ENCODE data around the gene DGKI. TPM values are rescaled to one million over a fixed set of nuclear protein-coding genes. Genes with fewer than 3 reads are reported as not detected.

Gene DGKI
- polyA plus RNA-seq, 4 donors: 1.5 to 1.8 (median 1.8) TPM

GRCh38 chr7:137873979-137874777 is 27.4 kb upstream of the DGKI start:
- peak in 2 of 4 donors; percentile 5 to 12 for DNase-seq (ENCODE audit: low read depth in 4 of 4, low spot score in 3 of 4)

GRCh38 chr7:137873524-137873923 is 26.8 kb upstream of the DGKI start:
- no peak for DNase-seq (ENCODE audit: low read depth in 4 of 4, low spot score in 3 of 4)

- DNase-seq (ENCODE audit: low read depth in 4 of 4, low spot score in 3 of 4): no peak
Measured at GRCh38 chr7:137871170-137871915, 24.6 kb upstream of the DGKI start.

- DNase-seq (ENCODE audit: low read depth in 4 of 4, low spot score in 3 of 4): no peak
Measured at GRCh38 chr7:137870684-137871083, 23.9 kb upstream of the DGKI start.

GRCh38 chr7:137870078-137870477 is 23.3 kb upstream of the DGKI start:
- no peak for DNase-seq (ENCODE audit: low read depth in 4 of 4, low spot score in 3 of 4)

GRCh38 chr7:137869260-137869659 is 22.5 kb upstream of the DGKI start:
- no peak for DNase-seq (ENCODE audit: low read depth in 4 of 4, low spot score in 3 of 4)

- DNase-seq (ENCODE audit: low read depth in 4 of 4, low spot score in 3 of 4): no peak
Measured at GRCh38 chr7:137867289-137867688, 20.5 kb upstream of the DGKI start.

GRCh38 chr7:137865764-137866163 is 19.0 kb upstream of the DGKI start:
- no peak for DNase-seq (ENCODE audit: low read depth in 4 of 4, low spot score in 3 of 4)

GRCh38 chr7:137862964-137863363 is 16.2 kb upstream of the DGKI start:
- no peak for DNase-seq (ENCODE audit: low read depth in 4 of 4, low spot score in 3 of 4)

- DNase-seq (ENCODE audit: low read depth in 4 of 4, low spot score in 3 of 4): no peak
Measured at GRCh38 chr7:137862358-137862757, 15.6 kb upstream of the DGKI start.

- no peak for DNase-seq (ENCODE audit: low read depth in 4 of 4, low spot score in 3 of 4)
Measured at GRCh38 chr7:137860542-137860941, 13.8 kb upstream of the DGKI start.

- DNase-seq (ENCODE audit: low read depth in 4 of 4, low spot score in 3 of 4): no peak
Measured at GRCh38 chr7:137853053-137853452, 6.3 kb upstream of the DGKI start.

GRCh38 chr7:137852108-137852507 is 5.3 kb upstream of the DGKI start:
- no peak for DNase-seq (ENCODE audit: low read depth in 4 of 4, low spot score in 3 of 4)

- no peak for DNase-seq (ENCODE audit: low read depth in 4 of 4, low spot score in 3 of 4)
Measured at GRCh38 chr7:137850972-137851945, 4.5 kb upstream of the DGKI start.

- no peak for DNase-seq (ENCODE audit: low read depth in 4 of 4, low spot score in 3 of 4)
Measured at GRCh38 chr7:137850571-137850970, 3.8 kb upstream of the DGKI start.

- no peak for DNase-seq (ENCODE audit: low read depth in 4 of 4, low spot score in 3 of 4)
Measured at GRCh38 chr7:137848095-137848494, 1.3 kb upstream of the DGKI start.

- DNase-seq (ENCODE audit: low read depth in 4 of 4, low spot score in 3 of 4): no peak
Measured at GRCh38 chr7:137847568-137848050, 835 bp upstream of the DGKI start.

- DNase-seq (ENCODE audit: low read depth in 4 of 4, low spot score in 3 of 4): no peak
Measured at GRCh38 chr7:137846549-137846826, 286 bp downstream of the DGKI start.

- no peak for DNase-seq (ENCODE audit: low read depth in 4 of 4, low spot score in 3 of 4)
Measured at GRCh38 chr7:137844677-137845425, 1.9 kb downstream of the DGKI start.
